GF-D8 (cell line): ENCODE measurements around the gene SYT5.
"Not testable (repeated sequence)": the region's sequence is repeated elsewhere in the genome, so short reads cannot be mapped to it uniquely, and the experiment has no call there.

Experiments
- DNase-seq: peaks from one replicate; lab custom pipeline; 2025; lab: John Stamatoyannopoulos, UW

The SYT5 gene

DNA sequence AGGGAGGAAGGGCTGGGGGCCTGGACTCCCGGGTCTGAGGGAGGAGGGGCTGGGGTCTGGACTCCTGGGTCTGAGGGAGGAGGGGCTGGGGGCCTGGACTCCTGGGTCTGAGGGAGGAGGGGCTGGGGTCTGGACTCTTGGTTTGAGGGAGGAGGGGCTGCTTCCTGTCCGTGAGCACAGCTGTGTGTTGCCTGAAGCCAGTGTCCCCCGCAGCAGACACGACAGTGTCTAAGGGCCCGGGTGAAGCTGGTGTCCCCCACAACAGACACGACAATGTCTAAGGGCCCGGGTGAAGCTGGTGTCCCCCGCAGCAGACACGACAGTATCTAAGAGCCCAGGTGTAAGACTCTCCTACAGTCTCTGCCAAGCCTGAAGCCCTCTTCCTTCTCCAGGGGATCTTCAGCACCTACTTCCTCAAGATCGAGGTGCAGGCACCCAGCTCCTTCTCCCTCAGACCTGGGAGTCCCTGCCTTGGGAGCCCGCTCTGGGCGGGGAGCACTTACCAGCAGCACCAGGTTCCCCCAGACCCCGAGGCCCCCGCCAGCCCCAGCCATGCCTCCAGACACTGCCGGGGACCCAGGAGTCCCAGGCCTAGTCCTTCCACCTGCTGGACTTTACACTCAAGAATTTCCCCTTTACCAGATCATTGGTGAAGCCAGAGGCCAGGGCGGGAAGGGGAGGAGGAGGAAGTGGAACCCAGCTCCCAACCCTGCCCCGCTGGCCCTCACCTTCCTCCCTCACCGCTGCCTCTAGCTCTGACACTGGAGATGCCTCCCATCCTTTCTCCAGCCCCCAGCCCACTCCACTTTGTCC, 29.0 kb upstream of the SYT5 start, which contains the start of gene PTPRH:
Gene PTPRH, minus strand, starts transcription at position 622 of the 813 bp plus-strand sequence. Its CDS starts 68 bp downstream, at position 554.
- no peak for DNase-seq

DNA sequence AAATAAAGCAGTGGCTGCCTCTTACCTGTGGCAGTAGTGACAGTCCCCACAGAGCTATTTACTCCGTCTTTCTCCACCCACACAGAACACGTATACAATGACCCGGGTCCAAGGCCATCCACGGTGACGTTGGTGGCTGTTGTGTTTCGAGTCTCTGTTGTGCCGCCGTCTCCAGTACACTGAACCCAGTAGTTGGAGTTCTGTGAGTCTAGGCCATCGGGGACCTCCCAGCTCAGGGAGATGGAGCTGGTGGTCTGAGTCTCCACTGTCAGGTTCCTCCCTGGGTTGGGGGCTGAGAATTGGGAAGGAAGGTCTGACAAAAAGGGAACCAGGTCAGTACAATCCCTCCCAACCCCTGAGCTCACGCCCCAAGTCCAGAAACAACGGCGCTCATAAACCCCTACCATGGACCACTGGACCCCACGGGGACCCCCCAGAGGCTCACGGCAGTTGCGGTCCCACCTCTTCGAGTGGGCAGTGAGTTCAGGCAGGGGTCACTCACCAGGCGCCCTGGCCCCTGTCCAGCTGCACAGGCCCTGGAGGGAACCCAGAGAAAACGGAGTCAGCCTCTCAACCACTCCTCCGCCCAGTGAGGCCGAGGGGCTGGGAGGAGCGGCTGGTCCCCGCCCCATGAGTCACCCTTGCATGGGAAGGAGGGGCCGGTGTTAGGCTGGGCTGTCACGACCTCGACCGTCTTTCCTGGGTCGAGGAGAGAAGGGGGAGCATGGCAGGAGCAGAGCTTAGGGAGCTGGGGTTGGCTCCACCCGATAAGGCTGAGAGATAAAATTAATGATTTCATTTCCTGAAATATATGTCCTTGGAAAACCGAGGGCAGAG, 26.8 kb upstream of the SYT5 start:
- DNase-seq = no peak

DNA sequence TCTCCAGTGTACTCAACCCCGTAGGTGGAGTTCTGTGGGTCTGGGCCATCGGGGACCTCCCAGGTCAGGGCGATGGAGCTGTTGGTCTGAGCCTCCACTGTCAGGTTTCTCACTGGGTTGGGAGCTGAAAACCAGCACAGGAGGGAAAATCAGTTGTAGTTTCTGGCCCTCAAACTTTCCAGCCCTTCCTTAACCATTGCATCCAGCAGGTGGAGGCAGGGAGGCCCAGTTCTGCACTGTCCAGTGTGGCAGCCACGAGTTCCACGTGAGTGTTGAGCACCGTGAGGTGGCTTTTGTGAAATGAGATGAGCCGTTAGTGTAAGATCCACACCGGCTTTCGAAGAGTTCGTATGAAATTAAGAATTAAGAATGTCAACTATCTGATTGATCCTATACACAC, 22.1 kb upstream of the SYT5 start:
- DNase-seq = not testable (repeated sequence)

DNA sequence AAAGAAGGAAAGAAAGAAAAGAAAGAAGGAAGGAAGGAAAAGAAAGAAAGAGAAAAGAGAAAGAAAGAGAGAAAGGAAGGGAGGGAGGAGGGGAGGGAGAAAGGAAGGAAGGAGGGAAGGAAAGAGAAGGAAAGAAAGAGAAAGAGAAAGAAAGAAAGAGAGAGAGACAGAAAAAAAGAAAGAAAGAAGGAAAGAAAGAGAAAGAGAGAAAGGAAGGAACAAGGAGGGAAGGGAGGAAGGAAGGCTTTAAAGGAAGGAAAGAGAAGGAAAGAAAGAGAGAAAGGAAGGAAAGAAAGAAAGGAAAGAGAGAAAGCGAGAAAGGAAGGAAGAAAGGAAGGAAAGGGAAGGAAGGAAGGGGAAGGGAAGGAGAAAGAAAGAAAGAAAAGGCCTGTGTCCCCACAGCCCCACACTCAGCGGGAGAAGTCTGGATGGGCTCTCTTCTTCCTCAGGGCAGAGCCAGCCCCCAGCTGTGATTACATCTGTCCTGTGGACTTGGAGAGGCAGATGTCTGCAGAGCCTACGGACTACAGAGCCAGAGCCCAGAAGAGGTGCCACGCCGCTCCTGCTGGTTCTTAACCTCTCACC, 19.6 kb upstream of the SYT5 start:
- no peak for DNase-seq

DNA sequence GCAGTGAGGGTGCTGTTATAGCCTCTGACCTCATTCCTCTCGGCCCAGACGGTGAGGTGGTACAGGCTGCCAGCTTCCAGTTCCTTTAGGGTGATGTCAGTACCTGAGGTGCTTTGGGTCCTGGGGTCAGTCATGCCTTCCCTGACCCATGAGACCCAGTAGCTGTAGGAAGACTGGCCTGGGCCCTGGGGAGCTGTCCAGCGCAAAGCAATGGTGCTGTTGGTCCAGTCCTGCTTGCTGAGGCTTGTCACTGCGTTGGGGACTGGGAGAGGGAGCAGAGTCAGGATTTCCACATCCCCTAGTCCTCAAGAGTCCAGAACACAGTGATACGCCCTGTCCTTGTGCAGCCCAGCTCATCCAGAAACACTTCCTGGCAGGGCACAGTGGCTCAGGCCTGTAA, 18.6 kb upstream of the SYT5 start:
- no peak for DNase-seq

DNA sequence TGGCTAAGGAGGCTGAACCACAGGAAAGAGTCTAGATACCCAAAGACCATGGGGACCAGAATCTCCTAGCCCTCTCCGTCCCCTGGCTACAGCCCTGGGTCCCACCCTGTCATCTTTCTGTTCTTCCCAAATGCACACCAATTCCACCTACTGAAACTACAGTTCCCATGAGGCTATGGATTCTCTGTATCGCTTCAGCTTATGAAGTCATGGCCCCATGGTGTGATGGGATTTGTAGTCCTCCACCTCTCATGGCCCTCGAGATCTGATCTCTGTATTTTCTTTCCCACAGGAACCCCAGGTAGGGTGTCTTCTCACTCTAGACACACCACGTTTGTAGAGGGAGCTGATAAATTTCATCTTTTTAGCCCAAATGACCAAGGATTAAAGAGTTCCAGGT, 17.4 kb upstream of the SYT5 start:
- DNase-seq = no peak

DNA sequence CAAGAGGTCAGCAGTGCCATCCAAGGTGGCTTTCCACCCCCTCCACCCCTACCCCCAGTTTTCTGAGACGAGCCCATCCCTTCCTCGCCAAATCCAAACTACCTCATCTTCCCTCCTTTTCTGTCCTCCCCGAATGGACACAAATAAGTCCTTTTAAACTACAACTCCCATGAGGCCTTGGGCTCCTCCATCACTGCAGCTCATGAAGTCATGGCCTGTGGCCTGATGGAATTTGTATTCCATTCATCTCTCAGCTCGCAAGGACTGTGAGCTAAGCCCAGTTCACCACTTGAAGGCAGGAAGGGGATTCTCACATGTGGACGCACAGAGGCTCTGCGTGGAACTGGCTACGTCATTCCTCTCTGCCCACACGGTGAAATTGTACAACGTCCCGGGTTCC, 16.7 kb upstream of the SYT5 start:
- no peak for DNase-seq

DNA sequence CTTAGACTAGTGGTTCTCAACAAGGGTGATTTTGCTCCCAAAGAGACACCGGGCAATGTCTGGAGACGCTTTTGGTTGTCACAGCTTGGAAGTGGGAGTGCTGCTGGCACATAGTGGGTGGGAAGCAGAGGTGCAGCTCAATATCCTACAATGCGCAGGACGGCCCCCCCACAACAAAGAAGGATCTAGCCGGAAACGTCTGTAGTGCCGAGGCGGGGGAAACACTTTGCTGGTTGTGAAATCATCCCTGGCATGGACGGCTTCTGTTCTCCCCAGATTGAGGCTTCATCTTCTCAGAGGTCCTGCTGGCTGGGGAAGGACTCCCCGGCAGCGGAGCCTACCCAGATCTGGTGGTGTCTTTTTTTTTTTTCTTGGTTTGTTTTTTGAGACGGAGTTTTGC, 13.4 kb upstream of the SYT5 start:
- no peak for DNase-seq

DNA sequence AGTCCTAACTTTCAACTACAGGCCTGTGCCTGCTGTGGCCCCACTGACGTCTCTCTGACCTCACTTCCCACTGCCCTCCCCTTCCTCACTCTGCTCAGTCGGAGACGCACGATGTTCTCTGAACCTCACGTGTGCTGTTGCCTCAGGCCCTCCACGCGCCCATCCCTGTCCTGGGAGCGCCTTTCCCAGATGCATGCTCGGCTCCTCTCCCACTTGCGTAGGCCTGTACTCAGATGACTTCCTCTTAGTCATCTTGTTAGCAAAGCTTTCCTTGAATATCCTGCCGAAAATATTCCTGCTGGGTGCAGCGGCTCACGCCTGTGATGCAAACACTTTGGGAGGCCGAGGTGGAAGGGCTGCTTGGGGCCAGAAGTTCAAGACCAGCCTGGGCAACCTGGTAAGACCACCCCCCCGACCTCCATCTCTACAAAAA, 9.3 kb upstream of the SYT5 start:
- DNase-seq = peak; percentile 81

DNA sequence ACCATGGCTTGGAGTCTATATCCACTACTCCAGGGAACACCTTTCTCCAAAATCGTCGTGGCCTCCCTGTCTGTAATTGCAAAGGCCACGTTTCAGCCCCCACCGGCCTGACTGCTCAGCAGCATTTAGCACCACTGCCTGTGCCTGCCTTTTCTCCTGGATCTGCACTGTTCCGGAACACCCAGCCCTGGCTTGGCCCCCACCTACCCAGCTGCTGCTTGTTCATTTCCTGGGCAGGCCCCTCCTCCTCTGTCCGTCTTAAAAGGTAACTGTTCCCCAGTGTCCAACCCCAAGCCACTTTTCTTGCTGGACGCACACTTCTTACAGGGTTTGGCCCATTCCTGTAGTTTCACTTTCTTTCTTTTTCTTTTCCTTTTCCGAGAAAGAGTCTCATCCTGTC, 8.5 kb upstream of the SYT5 start:
- DNase-seq = peak; percentile 12

DNA sequence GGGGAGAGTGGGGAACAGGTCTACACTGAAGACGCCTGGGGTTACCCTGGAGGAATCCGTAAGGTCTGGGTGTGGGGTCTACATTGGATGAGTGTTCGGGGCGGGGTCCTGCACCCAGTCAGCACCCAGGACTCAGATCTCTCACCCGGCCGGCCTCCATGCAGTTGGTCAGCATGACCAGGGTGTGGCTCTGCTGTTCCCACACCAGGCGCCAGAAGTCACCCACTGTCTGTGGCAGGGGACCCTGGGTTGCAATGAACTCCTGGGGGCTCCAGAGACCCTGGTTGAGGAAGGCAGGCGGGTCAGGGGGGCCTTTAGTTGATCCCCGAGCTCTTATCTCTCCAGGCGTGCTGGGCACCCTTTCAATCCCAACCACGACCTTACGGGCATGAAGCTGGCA, 6.0 kb upstream of the SYT5 start:
- no peak for DNase-seq

DNA sequence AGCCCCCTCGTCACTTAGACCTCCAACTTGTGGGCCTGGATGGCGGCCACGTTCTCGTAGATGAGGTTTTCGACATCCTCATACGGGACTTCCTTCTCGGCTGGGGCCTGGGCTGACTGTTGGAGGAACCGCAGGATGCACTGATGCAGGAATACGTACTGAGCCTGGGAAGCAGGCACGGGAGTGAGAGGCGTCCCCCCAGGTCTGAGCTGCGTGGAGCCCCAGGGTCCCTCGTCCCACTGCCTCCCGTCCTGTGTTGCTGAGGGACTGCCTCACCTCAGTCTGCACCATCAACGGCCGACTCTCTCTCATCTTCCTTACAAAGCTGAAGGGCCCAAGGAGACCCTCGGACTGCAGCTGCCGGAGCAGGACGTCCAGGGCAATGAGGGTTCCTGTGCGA, 1.7 kb upstream of the SYT5 start:
- no peak for DNase-seq

DNA sequence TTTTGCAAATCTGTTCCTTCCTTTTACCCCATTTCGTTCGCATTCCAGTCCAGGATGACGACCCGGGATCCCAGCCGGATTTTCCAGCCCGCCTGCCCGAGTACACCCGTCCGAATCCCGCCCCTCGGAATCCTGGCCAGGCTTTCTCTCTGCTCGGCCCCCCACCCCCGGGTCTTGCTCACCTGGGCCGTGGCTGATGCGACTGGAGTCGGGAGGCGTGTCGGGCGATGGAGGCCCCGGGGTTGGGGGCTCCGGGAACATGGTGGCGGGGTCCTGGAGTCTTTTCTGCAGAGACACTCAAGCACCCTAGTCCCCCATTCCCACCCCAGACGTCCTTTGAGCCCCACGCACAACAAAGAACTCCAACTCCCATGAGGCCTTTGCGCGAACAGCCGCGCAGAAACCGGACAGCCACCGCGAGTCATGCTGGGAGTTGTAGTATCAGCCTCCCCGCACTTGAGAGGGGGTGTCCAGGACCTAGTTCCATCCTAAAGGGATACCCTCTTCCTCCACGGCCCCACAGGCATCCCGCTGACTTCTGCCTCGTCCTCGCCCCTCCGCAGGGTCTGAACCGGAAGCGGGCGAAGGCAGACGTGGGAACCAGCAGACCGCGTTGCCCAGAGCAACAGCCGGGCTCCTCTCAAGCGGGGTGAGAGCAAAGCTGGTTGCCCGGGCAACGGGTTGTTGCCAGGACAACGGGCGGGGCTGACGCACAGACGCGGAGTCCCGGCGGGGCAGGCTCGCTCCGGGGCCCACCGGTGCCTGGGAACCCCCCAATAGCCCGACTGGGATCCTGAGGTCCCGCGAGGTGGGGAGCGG, 1.1 kb downstream of the SYT5 start:
- DNase-seq = no peak

DNA sequence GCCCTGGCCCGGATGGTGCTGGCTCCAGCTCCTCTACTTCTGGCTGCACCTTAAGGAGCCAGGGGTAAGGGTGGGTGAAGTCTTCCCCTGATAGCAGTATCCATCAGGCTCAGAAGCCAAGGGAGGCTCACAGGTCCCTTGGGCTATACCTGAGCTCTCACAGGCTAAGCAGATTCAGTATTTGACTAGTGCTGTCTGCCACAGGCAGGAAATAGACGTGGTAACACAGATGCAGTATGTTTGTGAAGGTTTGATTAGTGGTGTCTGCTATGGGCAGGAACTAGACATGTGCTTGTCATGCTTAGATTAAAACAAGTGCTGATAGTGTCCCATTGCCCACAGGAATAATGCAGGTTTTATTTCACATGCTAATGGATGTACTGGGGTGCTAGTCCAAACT, 4.0 kb downstream of the SYT5 start:
- DNase-seq = no peak

DNA sequence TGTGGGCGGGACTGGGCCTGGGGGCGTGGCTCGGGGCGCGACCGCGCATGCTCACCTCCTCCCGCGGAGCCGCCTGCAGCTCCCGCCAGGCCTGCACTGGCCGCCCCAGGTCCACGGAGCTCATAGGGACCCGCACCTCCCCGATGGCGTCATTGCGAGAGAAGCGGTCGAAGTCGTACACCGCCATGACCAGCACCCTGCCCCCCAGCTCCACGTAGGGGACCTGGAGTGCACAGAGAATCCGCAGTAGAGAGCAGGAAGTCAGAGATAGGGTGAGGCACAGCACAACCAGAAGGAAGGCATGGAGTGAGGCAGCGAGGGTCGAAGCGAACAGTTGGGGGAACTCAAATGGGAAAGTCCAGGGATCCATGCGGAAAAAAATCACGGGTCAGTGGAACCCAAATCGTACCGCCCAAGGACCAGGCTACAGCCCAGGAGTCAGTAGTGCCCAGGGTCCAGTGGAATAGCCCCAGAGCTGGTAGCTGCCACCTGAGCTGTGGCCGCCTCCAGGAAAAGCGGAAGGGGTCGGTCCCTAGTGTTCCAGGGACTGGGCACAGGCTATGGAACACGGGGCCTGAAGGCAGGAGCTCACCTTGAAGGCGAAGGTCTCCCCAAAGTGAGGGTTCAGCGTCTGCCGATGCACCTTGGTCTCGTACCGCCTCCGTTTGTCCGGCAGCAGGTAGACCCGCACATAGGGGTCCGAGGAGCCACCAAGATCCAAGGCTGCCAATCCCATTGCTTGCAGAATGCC, 4.8 kb downstream of the SYT5 start:
- no peak for DNase-seq

DNA sequence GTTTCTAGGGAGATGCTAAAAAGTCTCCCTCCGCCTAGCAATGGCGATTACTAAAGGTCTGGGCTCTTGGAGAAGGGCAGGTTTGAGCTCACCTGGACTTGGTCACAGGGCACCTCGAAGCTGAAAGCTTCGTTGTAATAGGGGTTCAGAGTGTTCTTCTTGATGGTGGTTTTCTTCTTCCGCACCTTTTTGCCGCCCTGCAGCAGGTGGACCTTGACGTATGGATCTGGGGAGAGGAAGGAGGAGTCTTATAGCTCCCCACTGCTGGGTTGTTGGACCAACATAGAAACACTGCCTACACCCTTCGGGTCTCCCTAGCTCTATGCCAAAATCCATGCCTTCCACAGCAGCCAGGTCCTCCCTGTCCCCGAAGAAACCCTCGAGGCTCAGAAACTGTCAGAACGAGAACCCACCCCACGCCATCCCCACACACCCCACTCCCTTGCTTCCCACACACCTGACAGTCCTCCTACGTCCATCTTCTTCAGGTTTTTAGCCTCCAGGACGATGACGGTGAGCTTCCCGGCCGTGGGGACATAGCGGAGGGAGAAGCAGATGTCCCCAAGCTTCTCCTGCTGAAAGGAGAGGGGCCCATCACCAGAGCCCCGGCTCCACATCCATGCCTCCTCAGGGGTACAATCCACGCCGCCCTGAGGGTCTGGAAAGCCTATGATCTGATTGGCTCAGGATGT, 5.5 kb downstream of the SYT5 start:
- DNase-seq = no peak

DNA sequence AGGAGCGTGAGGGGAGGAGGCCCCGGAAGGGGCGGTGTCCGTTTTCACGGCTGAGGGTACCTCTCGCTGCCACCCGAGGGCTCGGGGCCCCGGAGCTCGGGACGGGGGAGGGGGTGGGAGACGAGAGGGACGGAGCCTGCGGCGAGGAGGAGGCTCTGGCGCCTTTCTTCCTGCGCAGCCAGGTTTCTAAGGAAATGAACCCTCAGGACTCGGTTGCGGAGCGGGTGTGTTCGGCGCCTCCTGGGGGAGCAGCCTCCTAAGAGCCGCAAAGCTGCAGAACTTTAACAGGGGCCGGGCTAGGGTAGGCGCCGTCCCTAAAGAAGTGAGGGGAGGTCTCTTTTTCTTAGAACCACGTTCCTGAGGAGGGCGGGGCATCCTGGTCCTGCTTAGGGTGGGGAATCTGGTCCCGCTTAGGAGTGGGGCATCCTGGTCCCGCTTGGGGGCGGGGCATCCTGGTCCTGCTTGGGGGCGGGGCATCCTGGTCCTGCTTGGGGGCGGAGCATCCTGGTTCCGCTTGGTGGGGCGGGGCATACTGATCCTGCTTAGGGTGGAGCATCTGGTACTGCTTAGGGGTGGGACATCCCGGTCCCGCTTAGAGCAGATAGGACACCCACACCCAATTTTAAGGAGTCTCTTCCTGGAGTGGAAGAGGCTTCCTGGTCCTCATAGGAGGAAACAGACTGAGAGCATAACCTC, 6.2 kb downstream of the SYT5 start:
- DNase-seq = no peak

DNA sequence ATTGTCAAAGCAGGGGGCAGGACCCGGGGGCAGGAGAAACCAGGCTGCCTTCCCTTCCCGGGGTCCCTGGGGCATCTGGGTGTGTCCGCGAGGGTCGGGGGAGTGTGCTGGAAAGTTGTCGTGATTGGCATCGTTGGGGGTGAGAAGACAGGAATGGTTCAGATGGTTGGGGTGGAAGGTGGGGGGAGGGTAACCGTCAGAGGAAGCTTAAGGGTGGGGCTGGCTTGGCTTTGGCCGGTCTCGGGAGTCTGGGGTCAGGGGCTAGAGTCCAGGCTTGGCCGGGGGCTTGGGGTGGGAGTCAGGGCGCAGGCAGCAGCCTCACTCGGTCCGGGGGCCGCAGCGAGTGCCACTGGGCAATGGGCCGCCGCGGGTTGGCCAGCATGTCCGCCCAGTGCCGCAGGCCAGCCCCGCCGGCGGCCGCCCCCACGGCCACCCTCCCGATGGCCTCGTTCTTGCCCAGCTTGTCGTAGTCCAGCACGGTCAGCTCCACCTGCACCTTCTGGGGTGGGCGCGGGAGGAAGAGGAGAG, 6.8 kb downstream of the SYT5 start:
- no peak for DNase-seq

DNA sequence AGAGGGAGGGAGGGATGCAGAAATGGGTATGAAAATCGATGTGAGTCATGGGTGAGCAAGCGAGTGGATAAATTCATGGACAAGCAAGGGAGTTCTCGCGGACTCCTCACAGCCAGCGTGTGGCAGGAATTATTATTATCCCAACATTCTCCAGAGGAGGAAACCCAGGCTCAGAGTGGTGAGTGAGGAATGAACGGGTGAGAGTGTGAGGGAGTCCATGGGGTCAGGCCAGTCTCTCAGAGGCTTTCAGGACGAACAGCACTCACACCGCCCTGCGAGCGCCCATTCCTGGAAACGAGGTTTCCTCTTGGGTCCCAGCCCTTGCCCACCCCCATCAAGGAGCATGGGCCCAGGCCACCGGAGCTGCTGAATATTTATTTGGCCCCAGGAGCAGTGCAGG, 7.3 kb downstream of the SYT5 start:
- DNase-seq = no peak

DNA sequence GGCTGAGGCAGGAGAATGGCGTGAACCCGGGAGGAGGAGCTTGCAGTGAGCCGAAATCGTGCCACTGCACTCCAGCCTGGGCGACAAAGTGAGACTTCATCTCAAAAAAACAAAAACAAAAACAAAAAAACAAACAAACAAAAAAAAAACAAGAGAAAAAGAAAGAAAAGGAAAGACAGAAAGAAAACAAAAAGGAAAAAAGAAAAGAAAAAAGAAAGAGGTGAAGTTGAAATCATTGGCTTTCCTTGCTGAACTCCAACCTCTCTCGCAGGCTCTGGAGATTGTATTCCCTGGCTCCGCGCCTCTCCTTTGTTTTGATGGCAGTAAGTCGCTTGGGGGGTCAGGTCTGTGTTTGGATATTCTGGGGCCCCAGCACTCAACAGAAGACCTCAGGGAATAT, 7.8 kb downstream of the SYT5 start:
- DNase-seq = not testable (repeated sequence)
